ENCODE measurements around the gene MSANTD2.

The MSANTD2 gene

GRCh38 chr11:124740277-124740882, 59.8 kb downstream of the MSANTD2 start:
- DNase-seq (ENCODE audit: extremely low read depth, low read depth): no peak
- TF ChIP-seq CTCF (IDR thresholded peaks at IDR 0.05; ENCODE audit: low read depth, low read length): peak; percentile 37

- no peak for TF ChIP-seq CTCF (IDR thresholded peaks at IDR 0.05; ENCODE audit: low read depth, low read length)
- peak; percentile 49 for DNase-seq (ENCODE audit: extremely low read depth, low read depth)
Observed at GRCh38 chr11:124739479-124740276, 60.5 kb downstream of the MSANTD2 start, which contains the start of gene NRGN. NRGN (plus strand) TSS chr11:124739942; CDS start chr11:124740085, 143 bp downstream.

- DNase-seq (ENCODE audit: extremely low read depth, low read depth): no peak
- TF ChIP-seq CTCF (IDR thresholded peaks at IDR 0.05; ENCODE audit: low read depth, low read length): no peak
Observed at GRCh38 chr11:124738713-124739478, 61.3 kb downstream of the MSANTD2 start.

- no peak for DNase-seq (ENCODE audit: extremely low read depth, low read depth)
- TF ChIP-seq CTCF (IDR thresholded peaks at IDR 0.05; ENCODE audit: low read depth, low read length): no peak
Observed at GRCh38 chr11:124737638-124738305, 62.4 kb downstream of the MSANTD2 start.

GRCh38 chr11:124736736-124737135, 63.5 kb downstream of the MSANTD2 start:
- DNase-seq (ENCODE audit: extremely low read depth, low read depth): no peak
- TF ChIP-seq CTCF (IDR thresholded peaks at IDR 0.05; ENCODE audit: low read depth, low read length): no peak

- DNase-seq (ENCODE audit: extremely low read depth, low read depth): no peak
- TF ChIP-seq CTCF (IDR thresholded peaks at IDR 0.05; ENCODE audit: low read depth, low read length): no peak
Observed at GRCh38 chr11:124732230-124732629, 68.0 kb downstream of the MSANTD2 start.

All from AG09319 (cell line).